RWPE2 (cell line): Measurements from ENCODE around the gene AWAT2.

Experiments
- ATAC-seq: fragments of 200-7000 bp; cut with Tn5 transposase; 3 replicates; pipeline ENCODE4 v1.9.1; 2021; ENCODE audit warnings: low read depth
- DNase-seq: peaks from one replicate; pipeline ENCODE4 v3.0.0-alpha.2; 2020; ENCODE audit warnings: low spot score
- H3K27ac ChIP-seq: fragments of 450-650 bp; 2 replicates; pipeline ENCODE4 v1.5.1; 2017; ENCODE audit warnings: mild to moderate bottlenecking; ENCODE audit not compliant: poor library complexity, severe bottlenecking
- H3K27me3 ChIP-seq: fragments of 250-450 bp; sonication (Bioruptor Pico); 2 replicates; pipeline ENCODE4 v1.5.1; 2021; ENCODE audit warnings: mild to moderate bottlenecking, moderate library complexity; ENCODE audit not compliant: insufficient read depth, poor library complexity, severe bottlenecking
- H3K36me3 ChIP-seq: fragments of 250-450 bp; sonication (Bioruptor Pico); 2 replicates; pipeline ENCODE4 v1.5.1; 2020; ENCODE audit warnings: low read depth, mild to moderate bottlenecking, moderate library complexity
- H3K4me1 ChIP-seq: fragments of 250-450 bp; sonication (Bioruptor Pico); 2 replicates; pipeline ENCODE4 v1.5.1; 2021; ENCODE audit warnings: mild to moderate bottlenecking, moderate library complexity; ENCODE audit not compliant: insufficient read depth, poor library complexity, severe bottlenecking
- H3K4me3 ChIP-seq: fragments of 250-450 bp; sonication (Bioruptor Pico); 2 replicates; pipeline ENCODE4 v1.5.1; 2021; ENCODE audit warnings: mild to moderate bottlenecking, moderate library complexity; ENCODE audit not compliant: severe bottlenecking
- H3K9me3 ChIP-seq: fragments of 250-450 bp; sonication (Bioruptor Pico); 2 replicates; pipeline ENCODE4 v1.5.1; 2021; ENCODE audit warnings: mild to moderate bottlenecking, moderate library complexity; ENCODE audit not compliant: severe bottlenecking
- TF ChIP-seq, protein P1 (sequence below): fragments of 450-650 bp; IDR thresholded peaks from one replicate; pipeline ENCODE4 v1.5.1; 2017; ENCODE audit warnings: mild to moderate bottlenecking, moderate library complexity; ENCODE audit not compliant: poor library complexity, severe bottlenecking

Gene AWAT2

DNA sequence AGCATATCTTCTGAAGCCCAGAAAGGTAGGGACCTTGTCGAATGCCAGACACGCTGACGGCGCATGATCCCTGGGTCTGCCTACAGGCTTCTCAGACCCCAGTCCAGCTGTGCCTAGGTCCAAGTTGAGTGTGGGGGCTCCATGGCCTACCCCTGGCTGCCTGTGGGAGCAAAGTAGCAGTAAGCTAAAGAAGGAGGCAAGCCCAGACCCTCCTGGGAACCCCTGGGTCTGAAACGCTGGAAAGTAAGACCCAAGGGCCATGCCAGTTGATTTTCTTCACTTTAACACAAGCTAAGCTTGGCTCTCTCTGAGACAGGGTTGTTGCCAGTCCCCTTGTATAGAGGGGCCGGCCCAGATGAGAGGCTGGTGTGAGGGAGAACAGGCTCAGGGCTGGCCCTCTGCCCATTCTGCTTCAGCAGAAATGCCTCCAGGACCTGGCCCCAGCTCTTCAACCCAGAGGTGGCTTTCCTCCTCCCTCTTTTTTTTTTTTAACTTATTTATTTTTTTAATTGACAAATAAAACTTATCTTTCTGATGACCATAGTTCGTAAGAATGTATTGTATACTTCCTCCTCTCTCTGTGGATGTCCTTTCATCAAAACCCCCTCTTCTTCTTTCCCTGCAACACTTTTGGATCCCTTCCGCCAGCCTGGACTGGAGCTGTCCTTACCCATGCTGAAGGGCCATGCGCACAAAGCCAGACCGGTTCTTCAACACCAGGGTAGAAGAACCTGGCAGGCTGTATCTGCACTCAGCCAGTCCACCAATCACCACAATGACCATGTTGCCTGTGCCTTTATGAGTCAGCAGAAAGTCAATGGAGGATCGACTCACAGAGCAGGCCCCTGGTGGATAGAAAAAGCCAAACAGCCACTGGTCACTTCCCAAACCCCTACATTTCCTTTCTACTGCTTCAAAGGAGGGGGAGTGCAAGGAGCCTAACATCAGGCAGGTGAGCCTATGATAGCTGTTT is 7.1 kb downstream of the AWAT2 start:
- TF ChIP-seq, protein P1, sequence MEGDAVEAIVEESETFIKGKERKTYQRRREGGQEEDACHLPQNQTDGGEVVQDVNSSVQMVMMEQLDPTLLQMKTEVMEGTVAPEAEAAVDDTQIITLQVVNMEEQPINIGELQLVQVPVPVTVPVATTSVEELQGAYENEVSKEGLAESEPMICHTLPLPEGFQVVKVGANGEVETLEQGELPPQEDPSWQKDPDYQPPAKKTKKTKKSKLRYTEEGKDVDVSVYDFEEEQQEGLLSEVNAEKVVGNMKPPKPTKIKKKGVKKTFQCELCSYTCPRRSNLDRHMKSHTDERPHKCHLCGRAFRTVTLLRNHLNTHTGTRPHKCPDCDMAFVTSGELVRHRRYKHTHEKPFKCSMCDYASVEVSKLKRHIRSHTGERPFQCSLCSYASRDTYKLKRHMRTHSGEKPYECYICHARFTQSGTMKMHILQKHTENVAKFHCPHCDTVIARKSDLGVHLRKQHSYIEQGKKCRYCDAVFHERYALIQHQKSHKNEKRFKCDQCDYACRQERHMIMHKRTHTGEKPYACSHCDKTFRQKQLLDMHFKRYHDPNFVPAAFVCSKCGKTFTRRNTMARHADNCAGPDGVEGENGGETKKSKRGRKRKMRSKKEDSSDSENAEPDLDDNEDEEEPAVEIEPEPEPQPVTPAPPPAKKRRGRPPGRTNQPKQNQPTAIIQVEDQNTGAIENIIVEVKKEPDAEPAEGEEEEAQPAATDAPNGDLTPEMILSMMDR, result no peak
- ATAC-seq (no peak), DNase-seq (no peak)
- no peaks in the 10 kb centered on the region for H3K36me3 ChIP-seq
- H3K4me1 ChIP-seq, result peaks cover 11% of the 10 kb centered on the region
- no peak overlapping the region for H3K27ac ChIP-seq
- H3K4me3 ChIP-seq, result no peak overlapping the region
- no peaks in the 10 kb centered on the region for H3K27me3 ChIP-seq
- no peaks in the 10 kb centered on the region for H3K9me3 ChIP-seq

DNA sequence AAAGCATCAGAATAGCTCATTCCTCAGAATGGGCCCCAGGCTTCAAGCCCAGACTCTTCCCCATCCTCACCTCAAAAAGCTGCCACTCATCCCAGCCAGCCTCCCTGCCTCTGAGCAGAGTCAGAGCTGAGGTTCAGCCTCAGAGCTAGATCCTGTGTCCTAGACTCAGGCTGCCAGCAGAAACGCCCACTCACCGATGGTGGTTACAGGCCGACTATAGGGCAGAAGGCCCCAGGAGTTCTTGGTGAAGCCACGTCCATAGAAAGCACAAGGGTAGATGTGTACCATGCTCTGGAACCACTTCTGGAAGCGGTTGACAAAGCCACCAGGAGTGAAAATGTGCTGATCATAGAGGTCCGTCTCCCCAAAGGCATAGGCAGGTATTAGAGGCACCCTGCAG is 7.7 kb downstream of the AWAT2 start:
- Histone ChIP-seq H3K36me3 (no peaks in the 10 kb centered on the region), H3K27me3 (no peaks in the 10 kb centered on the region), H3K27ac (no peak overlapping the region), H3K4me3 (no peak overlapping the region), H3K4me1 (peaks cover 5% of the 10 kb centered on the region), H3K9me3 (no peaks in the 10 kb centered on the region)
- ATAC-seq, result no peak
- DNase-seq, result no peak
- TF ChIP-seq, protein P1, result no peak

DNA sequence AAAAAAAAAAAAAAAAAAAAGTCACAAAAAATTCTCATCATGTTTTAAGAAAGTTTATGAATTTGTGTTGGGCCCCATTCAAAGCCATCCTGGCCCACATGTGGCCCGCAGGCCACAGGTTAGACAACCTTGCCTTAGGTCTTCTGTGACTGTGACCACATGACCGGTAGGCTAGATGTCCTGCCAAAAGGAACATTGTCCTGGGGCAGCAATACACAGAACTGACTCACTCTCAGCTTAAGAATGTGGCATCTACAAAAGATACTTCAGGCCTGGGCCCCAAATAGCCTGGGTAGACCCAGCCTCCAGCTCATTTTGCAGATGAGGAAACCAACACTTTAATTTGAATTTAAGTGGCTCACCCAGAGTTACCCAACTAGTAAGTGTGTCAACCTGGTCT is 10.0 kb downstream of the AWAT2 start:
- no peaks in the 10 kb centered on the region for H3K9me3 ChIP-seq
- DNase-seq, result no peak

DNA sequence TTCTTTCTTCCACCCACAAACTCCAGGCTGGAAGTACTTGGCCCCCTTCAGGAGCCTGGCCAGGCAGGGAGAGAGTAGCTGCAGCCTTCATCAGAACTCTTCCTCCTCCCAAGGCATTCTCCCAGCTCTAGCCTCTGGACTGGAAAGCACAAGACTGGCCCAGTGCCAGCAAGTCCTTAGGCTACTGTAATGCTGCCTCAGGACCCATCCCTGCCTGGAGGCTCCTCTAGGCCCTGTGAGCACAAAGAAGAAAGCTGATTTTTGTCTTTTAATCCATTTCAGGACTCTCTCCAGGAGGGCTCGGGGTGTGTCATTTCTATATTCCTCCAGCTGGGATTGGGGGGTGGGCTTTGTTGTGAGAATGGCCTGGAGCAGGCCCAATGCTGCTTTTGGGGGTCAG is 10.8 kb downstream of the AWAT2 start:
- DNase-seq (no peak), ATAC-seq (no peak)
- Histone ChIP-seq H3K27me3 (no peaks in the 10 kb centered on the region), H3K36me3 (no peaks in the 10 kb centered on the region), H3K27ac (no peak overlapping the region), H3K4me3 (no peak overlapping the region), H3K4me1 (no peaks in the 10 kb centered on the region), H3K9me3 (no peaks in the 10 kb centered on the region)
- TF ChIP-seq, protein P1, result no peak

More for the DNA sequence above, 10.0 kb downstream of the AWAT2 start:
- Histone ChIP-seq H3K4me3 (no peak overlapping the region), H3K27me3 (no peaks in the 10 kb centered on the region), H3K4me1 (no peaks in the 10 kb centered on the region), H3K36me3 (no peaks in the 10 kb centered on the region), H3K27ac (no peak overlapping the region)
- ATAC-seq, result 0 out of 3 replicates have a peak, but pooled peaks have one; percentile 31
- TF ChIP-seq, protein P1, result no peak

DNA sequence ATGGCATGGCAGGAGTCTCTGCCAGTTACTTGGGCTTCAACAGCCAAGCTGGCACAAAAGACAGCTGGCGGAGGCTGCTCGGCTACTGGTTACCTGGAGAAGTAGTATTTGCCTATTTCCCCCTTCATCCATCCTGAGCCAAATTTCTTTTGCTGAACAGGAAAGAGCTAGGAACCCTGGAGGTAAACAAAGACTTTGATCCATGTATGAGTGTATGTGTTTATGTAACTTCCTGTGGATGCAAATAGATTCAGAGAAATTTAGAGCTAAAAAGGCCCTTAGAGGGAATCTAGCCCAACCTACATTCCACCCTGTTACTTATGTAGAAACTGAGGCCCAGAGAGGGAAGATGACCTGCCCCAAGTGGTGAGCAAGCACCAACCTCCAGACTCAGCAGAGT is 11.2 kb downstream of the AWAT2 start:
- Histone ChIP-seq H3K4me1 (no peaks in the 10 kb centered on the region), H3K36me3 (no peaks in the 10 kb centered on the region), H3K27me3 (no peaks in the 10 kb centered on the region), H3K27ac (no peak overlapping the region), H3K9me3 (no peaks in the 10 kb centered on the region), H3K4me3 (no peak overlapping the region)
- TF ChIP-seq, protein P1, result no peak
- no peak for ATAC-seq
- DNase-seq, result no peak
